Measurements from ENCODE around the gene CHCHD5.

Gene CHCHD5

DNA sequence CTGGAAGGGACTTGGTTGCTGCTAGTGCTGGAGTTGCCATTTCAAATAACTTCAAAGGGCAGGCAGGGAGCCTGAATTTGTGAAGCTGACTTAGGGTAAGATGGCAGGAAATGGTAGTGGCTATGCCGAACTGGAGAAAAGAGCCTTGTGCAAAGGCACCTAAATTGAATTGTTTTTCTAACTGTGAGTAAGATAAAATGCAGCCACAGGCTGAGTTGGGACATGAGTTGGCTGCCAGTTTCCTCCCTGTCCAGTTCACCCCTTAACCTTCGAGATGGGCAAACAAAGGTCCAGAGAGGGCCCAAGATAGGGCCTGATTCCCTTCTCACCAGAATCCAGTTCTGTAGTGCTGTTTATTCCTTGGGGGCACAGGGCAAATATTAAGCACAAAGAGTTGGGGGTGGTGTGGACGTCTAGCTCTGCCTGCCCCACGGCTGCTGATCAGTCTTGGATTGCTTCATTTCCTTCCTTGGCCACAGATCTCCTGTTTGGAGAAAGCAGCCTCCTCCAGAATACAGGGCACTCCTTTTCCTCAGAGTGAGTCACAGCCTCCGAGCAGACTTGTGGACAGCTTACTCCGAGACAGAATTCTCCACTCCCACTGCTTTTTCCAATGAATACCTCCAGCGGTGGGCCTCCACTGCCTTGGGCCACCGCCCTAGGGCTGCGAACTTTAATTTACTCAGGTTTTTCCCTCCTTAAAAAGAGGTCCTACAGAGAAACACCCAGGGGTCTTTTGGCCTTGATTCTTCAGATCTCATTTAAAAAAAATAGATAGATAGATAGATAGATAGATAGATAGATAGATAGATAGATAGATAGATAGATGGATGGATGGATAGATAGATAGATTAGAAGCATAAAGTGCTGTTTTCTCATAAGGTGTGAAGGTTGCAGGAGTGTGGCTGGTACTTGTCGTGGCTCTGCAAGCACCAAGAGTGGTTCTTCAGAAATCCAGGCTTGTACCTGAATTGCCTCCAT, 42.9 kb downstream of the CHCHD5 start:
- DNase-seq, result no peak

- DNase-seq, result no peak
These were observed 44.8 kb downstream of the CHCHD5 start for GRCh38 chr2:112629224-112629623.

- peak; percentile 9 for DNase-seq
These were observed 45.4 kb downstream of the CHCHD5 start for GRCh38 chr2:112629823-112630222.

- peak; percentile 55 for DNase-seq
These were observed 45.9 kb downstream of the CHCHD5 start for GRCh38 chr2:112630268-112630667.

DNA sequence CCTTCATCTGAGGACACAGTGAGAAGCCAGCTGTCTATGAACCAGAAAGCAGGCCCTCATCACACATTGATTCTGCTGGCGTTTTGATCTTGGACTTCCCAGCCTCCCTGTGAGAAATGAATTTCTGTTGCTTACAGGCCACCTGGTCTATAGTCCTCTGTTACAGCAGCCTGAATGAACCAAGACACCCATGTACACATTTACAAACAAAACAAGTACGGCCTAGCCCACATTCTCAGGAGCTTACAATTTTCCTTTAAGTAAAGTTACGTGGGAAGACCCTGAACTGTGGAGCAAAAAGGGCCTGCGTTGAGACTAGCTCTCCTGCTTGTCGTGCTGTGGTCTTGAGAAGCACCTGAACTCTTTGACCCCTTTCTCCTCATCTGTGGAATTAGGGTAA, 49.3 kb downstream of the CHCHD5 start:
- peak; percentile 33 for DNase-seq

DNA sequence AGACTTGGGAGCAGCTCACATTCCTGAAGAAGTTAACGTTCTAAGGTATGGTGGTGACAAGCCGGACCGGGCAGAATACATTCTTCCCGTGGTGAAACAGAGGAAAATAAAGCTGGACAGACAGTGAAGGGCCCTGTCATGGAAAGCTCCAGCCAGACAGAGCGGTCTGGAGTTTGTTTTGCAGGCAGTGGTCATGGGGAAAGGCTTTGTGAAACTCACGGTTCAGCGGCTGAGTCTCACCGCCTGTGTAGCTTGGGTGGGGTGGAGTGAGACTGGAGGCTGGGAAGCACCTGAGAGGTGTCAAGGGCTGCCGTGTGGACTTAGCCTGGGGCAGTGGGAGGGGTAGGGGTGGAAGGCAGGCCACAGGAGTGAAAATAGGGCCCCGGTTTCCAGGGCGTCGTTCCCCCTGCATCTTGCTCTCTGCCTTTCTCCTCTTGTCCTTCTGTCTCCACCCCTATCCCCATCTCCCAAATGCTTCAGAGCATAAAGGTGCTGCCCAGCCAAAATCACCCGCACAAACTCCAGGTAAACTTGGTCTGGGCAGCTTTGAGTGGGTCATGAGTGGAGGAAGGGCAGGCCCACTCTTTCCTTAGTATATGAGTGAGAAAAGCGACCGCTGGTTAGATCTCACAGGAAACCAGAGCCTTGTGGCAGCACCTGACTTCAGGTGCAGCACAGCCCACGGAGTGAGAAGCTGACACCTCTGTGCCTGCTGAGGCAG, 49.9 kb downstream of the CHCHD5 start:
- peak; percentile 48 for DNase-seq

DNA sequence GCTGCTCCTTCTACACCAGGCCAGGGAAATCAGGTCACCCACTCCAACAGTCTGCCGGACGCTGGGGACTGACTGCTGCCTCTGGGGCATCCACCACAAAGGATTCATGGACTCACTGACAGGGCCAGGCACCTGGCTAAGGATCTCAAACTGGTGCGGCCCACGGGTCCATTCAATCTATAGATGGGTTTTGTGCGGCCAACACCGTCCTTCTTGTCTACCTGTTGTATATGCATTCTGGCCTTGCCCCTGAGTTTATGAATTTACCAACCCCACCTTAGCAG, 50.4 kb downstream of the CHCHD5 start:
- peak; percentile 62 for DNase-seq

GRCh38 chr2:112636605-112637288, 52.3 kb downstream of the CHCHD5 start:
- peak; percentile 63 for DNase-seq

DNA sequence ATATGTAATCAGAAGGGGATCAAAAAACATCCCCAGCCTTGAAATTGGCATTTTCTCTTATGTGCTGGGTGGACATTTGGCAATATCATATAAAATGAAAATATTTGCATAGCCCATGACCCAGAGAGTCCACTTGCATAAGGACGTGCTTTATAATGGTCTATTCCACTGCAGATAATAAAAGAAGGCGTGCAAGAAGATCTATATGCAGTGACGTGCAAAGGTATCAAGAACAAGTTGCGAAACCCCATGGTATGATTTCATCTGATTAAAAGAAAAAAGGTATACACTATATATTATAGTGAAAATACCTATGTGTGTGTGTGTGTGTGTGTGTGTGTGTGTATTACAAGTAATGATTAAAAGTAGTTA, 52.9 kb downstream of the CHCHD5 start:
- no peak for DNase-seq

Data from activated effector memory CD4-positive, alpha-beta T cell treated with anti-CD3 and anti-CD28 coated beads, Interleukin-2, amount 50 U/mL, for 16 hours (primary cell).